HepG2 (cell line): Measurements from ENCODE around the gene SCAPER. TPM values are rescaled to one million over a fixed set of nuclear protein-coding genes. Genes with fewer than 3 reads are reported as not detected.

ENCODE experiments used
- BHLHE40 ChIP-seq: IDR thresholded peaks from 2 replicates; pipeline ENCODE4 v1.6.1; 2011; ENCODE audit warnings: low read length, improper control_type of control experiment
- CCDC6 ChIP-seq: sonication (generic); formaldehyde crosslinking; IDR thresholded peaks from 2 replicates; pipeline ENCODE4 v1.8.1; 2022; ENCODE audit warnings: mild to moderate bottlenecking, missing genetic modification reagents, moderate library complexity
- EEA1 ChIP-seq: sonication (generic); formaldehyde crosslinking; IDR thresholded peaks from 2 replicates; pipeline ENCODE4 v1.5.1; 2020; ENCODE audit warnings: mild to moderate bottlenecking, missing genetic modification reagents, borderline replicate concordance
- FOXA1 ChIP-seq, 2 experiments: fragments of 450-650 bp in 1 of 2; sonication (generic) in 1 of 2; formaldehyde crosslinking in 1 of 2; IDR thresholded peaks; 2 replicates each; pipeline versions ENCODE4 v1.4.0 to v1.6.1; 2016 to 2020; ENCODE audit warnings: missing genetic modification reagents in 1 of 2
- MED13 ChIP-seq: sonication (generic); formaldehyde crosslinking; IDR thresholded peaks from 2 replicates; pipeline ENCODE4 v1.5.0; 2020; ENCODE audit warnings: missing genetic modification reagents
- MXI1 ChIP-seq: IDR thresholded peaks from 3 replicates; pipeline ENCODE4 v1.6.1; 2012; ENCODE audit warnings: low read depth, low read length, inconsistent platforms, borderline replicate concordance
- PAXIP1 ChIP-seq: sonication (generic); formaldehyde crosslinking; conservative IDR thresholded peaks from 2 replicates; pipeline ENCODE4 v1.4.0; 2020; ENCODE audit warnings: mild to moderate bottlenecking, missing genetic modification reagents, moderate library complexity
- ZNF839 ChIP-seq: sonication (generic); formaldehyde crosslinking; IDR thresholded peaks from 2 replicates; pipeline ENCODE4 v1.4.0; 2020; ENCODE audit warnings: missing genetic modification reagents, mild to moderate bottlenecking, borderline replicate concordance
- polyA plus RNA-seq, 8 experiments: library from polyadenylated mRNA; depleted of rRNA in 3 of 8; stranded (reverse) in 7 of 8; unstranded in 1 of 8; fragments of >200 nt; fragmentation: Illumina TruSeq in 4 of 8; extraction: Trizol in 4 of 8; gene quantifications; 2 replicates each; pipeline versions ENCODE4 v1.2.1 to v1.2.3, GENCODE V29; 2011 to 2016; ENCODE audit warnings: low read depth in 4 of 8, missing spikeins in 1 of 8, mixed read lengths in 1 of 8; ENCODE audit not compliant: insufficient read depth in 1 of 8
- total RNA-seq, 5 experiments: library from RNA; depleted of rRNA; stranded (reverse); fragments of >200 nt; fragmentation: Illumina TruSeq; extraction: Trizol; gene quantifications; 2 replicates each; pipeline ENCODE4 v1.2.3, GENCODE V29; 2016; ENCODE audit warnings: low read depth in 1 of 5
- TF ChIP-seq, protein P1 (sequence below), 2 experiments: fragments of 450-650 bp in 1 of 2; sonication (generic) in 1 of 2; formaldehyde crosslinking in 1 of 2; IDR thresholded peaks; 2 replicates each; pipeline versions ENCODE4 v1.6.1 to v1.8.0; 2016 to 2022; ENCODE audit warnings: antibody characterized with exemption in 1 of 2, mild to moderate bottlenecking in 1 of 2, missing genetic modification reagents in 1 of 2

SCAPER gene
- total and polyA plus RNA-seq, 2 of the 13 experiments (the other 11 are each of a cell fraction or from before 2014, with no cell fraction given) = 4.3 to 10.5 TPM

DNA sequence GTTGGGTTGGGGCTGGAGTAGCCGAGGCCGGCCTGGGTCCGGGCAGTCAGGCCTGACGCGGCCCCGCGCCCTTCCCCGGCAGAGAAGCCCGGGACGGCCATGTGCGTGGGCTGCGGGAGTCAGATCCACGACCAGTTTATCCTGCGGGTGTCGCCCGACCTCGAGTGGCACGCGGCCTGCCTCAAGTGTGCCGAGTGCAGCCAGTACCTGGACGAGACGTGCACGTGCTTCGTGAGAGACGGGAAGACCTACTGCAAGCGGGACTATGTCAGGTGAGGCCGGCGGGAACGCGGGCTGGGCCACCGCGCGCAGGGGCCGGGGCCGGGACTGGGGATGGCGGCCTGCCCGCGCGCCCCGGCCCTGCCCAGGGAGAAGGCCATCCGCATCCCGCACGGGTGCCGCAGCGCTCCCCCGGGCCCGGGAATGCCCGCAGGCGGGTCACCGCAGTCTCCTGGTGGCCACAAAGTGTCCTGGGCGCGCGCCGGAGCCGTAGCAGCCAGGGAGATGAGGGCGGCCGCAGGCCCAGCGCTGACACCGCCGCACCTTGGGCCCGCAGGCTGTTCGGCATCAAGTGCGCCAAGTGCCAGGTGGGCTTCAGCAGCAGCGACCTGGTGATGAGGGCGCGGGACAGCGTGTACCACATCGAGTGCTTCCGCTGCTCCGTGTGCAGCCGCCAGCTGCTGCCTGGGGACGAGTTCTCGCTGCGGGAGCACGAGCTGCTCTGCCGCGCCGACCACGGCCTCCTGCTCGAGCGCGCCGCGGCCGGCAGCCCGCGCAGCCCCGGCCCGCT, 567.2 kb downstream of the SCAPER start (continued):
- TF ChIP-seq, protein P1, sequence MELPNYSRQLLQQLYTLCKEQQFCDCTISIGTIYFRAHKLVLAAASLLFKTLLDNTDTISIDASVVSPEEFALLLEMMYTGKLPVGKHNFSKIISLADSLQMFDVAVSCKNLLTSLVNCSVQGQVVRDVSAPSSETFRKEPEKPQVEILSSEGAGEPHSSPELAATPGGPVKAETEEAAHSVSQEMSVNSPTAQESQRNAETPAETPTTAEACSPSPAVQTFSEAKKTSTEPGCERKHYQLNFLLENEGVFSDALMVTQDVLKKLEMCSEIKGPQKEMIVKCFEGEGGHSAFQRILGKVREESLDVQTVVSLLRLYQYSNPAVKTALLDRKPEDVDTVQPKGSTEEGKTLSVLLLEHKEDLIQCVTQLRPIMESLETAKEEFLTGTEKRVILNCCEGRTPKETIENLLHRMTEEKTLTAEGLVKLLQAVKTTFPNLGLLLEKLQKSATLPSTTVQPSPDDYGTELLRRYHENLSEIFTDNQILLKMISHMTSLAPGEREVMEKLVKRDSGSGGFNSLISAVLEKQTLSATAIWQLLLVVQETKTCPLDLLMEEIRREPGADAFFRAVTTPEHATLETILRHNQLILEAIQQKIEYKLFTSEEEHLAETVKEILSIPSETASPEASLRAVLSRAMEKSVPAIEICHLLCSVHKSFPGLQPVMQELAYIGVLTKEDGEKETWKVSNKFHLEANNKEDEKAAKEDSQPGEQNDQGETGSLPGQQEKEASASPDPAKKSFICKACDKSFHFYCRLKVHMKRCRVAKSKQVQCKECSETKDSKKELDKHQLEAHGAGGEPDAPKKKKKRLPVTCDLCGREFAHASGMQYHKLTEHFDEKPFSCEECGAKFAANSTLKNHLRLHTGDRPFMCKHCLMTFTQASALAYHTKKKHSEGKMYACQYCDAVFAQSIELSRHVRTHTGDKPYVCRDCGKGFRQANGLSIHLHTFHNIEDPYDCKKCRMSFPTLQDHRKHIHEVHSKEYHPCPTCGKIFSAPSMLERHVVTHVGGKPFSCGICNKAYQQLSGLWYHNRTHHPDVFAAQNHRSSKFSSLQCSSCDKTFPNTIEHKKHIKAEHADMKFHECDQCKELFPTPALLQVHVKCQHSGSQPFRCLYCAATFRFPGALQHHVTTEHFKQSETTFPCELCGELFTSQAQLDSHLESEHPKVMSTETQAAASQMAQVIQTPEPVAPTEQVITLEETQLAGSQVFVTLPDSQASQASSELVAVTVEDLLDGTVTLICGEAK (IDR thresholded peaks at IDR 0.05) = no peak
- TF ChIP-seq, protein P1 (CRISPR knock-in tag; IDR thresholded peaks at IDR 0.05) = peak; percentile 88
- TF ChIP-seq MXI1 (peak; percentile 26; the same call in 1 of the 3 replicates), ZNF839 (CRISPR knock-in tag) (peak; percentile 79; the same call in 1 of the 2 replicates), PAXIP1 (CRISPR knock-in tag) (0 out of 2 replicates have a peak, but pooled peaks have one; percentile 29), FOXA1 (IDR thresholded peaks at IDR 0.05) (no peak), FOXA1 (CRISPR knock-in tag; IDR thresholded peaks at IDR 0.05) (0 out of 2 replicates have a peak, but pooled peaks have one; percentile 13), EEA1 (peak; percentile 19; the same call in 1 of the 2 replicates), BHLHE40 (peak; percentile 62), MED13 (CRISPR knock-in tag) (peak; percentile 82; the same call in 1 of the 2 replicates), CCDC6 (CRISPR knock-in tag) (0 out of 2 replicates have a peak, but pooled peaks have one; percentile 38)
